Immature natural killer cell (primary cell): ENCODE measurements around the gene BRAP. TPM values are rescaled to one million over a fixed set of nuclear protein-coding genes. Genes with fewer than 3 reads are reported as not detected.
"Not testable (repeated sequence)": the region's sequence is repeated elsewhere in the genome, so short reads cannot be mapped to it uniquely, and the experiment has no call there.

Source experiments
- DNase-seq, 3 donors: peaks; one replicate each; pipeline ENCODE4 v3.0.0; 2022; ENCODE audit warnings: mixed read lengths in 1 of 3
- H3K27ac Mint-ChIP-seq, 6 donors: one replicate each; pipeline ENCODE4 v1.8.0; 2020; ENCODE audit warnings: mixed read lengths in 6 of 6, mild to moderate bottlenecking in 5 of 6, inconsistent platforms in 4 of 6, moderate library complexity in 3 of 6
- H3K27me3 Mint-ChIP-seq, 3 donors: one replicate each; pipeline ENCODE4 v1.8.0; 2020 to 2021; ENCODE audit warnings: low read depth in 3 of 3, mild to moderate bottlenecking in 3 of 3, mixed read lengths in 3 of 3, moderate library complexity in 3 of 3, inconsistent platforms in 1 of 3
- H3K36me3 Mint-ChIP-seq, 3 donors: one replicate each; pipeline ENCODE4 v1.8.0; 2020; ENCODE audit warnings: mixed read lengths in 3 of 3, inconsistent platforms in 2 of 3, mild to moderate bottlenecking in 2 of 3
- H3K4me1 Mint-ChIP-seq, 2 donors: one replicate each; pipeline ENCODE4 v1.8.0; 2020; ENCODE audit warnings: inconsistent platforms in 2 of 2, mild to moderate bottlenecking in 2 of 2, mixed read lengths in 2 of 2, moderate library complexity in 1 of 2
- H3K4me3 Mint-ChIP-seq, 5 donors: one replicate each; pipeline ENCODE4 v1.8.0; 2020; ENCODE audit warnings: mild to moderate bottlenecking in 5 of 5, mixed read lengths in 5 of 5, inconsistent platforms in 3 of 5, moderate library complexity in 3 of 5
- H3K9me3 Mint-ChIP-seq, 6 donors: one replicate each; pipeline ENCODE4 v1.8.0; 2020; ENCODE audit warnings: mild to moderate bottlenecking in 6 of 6, mixed read lengths in 6 of 6, inconsistent platforms in 4 of 6, moderate library complexity in 3 of 6
- polyA plus RNA-seq, 3 donors: library from polyadenylated mRNA; unstranded; fragments of 300-500 nt; fragmentation: Illumina TruSeq; gene quantifications; one replicate each; pipeline ENCODE4 v1.2.3, GENCODE V29; 2021

BRAP gene
- polyA plus RNA-seq, 3 donors from 2014 or later: 11.7 to 23.6 (median 15.0) TPM

GRCh38 chr12:111597831-111598636, 87.7 kb downstream of the BRAP start:
- Mint-ChIP-seq H3K4me1 (peaks cover 32 to 49% of the 10 kb centered on the region in 2 donors), H3K27me3 (peaks cover 22 to 25% (median 22%) of the 10 kb centered on the region in 3 donors), H3K4me3 (peak overlapping the region; percentile 91 to 92 (median 92)), H3K36me3 (no peaks in the 10 kb centered on the region), H3K27ac (peak overlapping the region; percentile 78 to 94 (median 88)), H3K9me3 (no peaks in the 10 kb centered on the region)
- DNase-seq: peak; percentile 16 to 23 (median 23)

- peak overlapping the region; percentile 91 to 92 (median 92) for H3K4me3 Mint-ChIP-seq
- DNase-seq: peak in 1 of 3 donors; percentile 9
- peaks cover 22 to 26% (median 22%) of the 10 kb centered on the region in 3 donors for H3K27me3 Mint-ChIP-seq
- peak overlapping the region; percentile 78 to 94 (median 88) for H3K27ac Mint-ChIP-seq
- H3K36me3 Mint-ChIP-seq: no peaks in the 10 kb centered on the region
- peaks cover 32 to 49% of the 10 kb centered on the region in 2 donors for H3K4me1 Mint-ChIP-seq
- no peaks in the 10 kb centered on the region for H3K9me3 Mint-ChIP-seq
Observed at GRCh38 chr12:111596985-111597830, 88.5 kb downstream of the BRAP start.

DNA sequence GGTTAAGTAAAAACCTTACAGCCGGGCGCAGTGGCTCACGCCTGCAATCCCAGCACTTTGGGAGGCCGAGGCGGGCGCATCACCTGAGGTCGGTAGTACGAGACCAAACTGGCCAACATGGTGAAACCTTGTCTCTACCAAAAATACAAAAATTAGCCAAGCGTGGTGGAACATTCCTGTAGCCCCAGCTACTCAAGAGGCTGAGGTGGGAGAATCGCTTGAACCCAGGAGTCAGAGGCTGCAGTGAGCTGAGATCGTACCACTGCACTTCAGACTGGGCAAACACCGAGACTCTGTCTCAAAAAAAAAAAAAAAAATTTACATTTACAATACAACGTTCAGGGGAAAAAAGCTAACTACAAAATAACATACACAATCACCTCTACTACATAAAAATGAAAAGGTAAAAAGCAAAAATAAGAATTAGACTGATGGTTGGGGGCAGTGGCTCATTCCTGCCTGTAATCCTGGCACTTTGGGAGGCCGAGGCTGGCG, 90.4 kb downstream of the BRAP start:
- not testable (repeated sequence) for H3K27ac Mint-ChIP-seq

More for the DNA sequence above, 90.4 kb downstream of the BRAP start:
- Mint-ChIP-seq H3K4me3 (peak overlapping the region in 1 of 5 donors; percentile 33), H3K27me3 (peaks cover 21 to 26% (median 21%) of the 10 kb centered on the region in 3 donors), H3K4me1 (peaks cover 33 to 48% of the 10 kb centered on the region in 2 donors)
- H3K9me3 Mint-ChIP-seq, DNase-seq, H3K36me3 Mint-ChIP-seq: not testable (repeated sequence)

Other genes starting within 250 kb of the BRAP start
- 10 to 100 TPM in 2 of 3 donors, 1 to 10 TPM in 1; 7.1 to 31.3 (median 12.3) TPM for gene ATXN2, start 86.6 kb downstream of the BRAP start, polyA plus RNA-seq
- gene ACAD10, start 97 bp upstream of the BRAP start, polyA plus RNA-seq: 1 to 10 TPM; 6.3 to 9.1 (median 7.9) TPM
- 10 to 100 TPM in 1 of 3 donors, 1 to 10 TPM in 2; 1.7 to 18.7 (median 8.2) TPM for gene ALDH2, start 81.0 kb upstream of the BRAP start, polyA plus RNA-seq
- gene MAPKAPK5, start 156.3 kb upstream of the BRAP start, polyA plus RNA-seq: 10 to 100 TPM; 25.1 to 39.1 (median 36.7) TPM